Measurements from ENCODE around the gene ZSWIM1.

GRCh38 chr20:45912344-45912682, 31.3 kb downstream of the ZSWIM1 start:
- TF ChIP-seq CTCF (IDR thresholded peaks at IDR 0.05) = no peak
- TF ChIP-seq POLR2A (IDR thresholded peaks at IDR 0.05) = no peak
- TF ChIP-seq EP300 (IDR thresholded peaks at IDR 0.05) = no peak

Data from stomach (tissue), 4 donors.